ENCODE measurements around the gene ACBD6. TPM values are rescaled to one million over a fixed set of nuclear protein-coding genes. Genes with fewer than 3 reads are reported as not detected.

ACBD6 gene
- total and polyA plus RNA-seq, 5 donors from 2014 or later: 23.4 to 34.9 (median 25.5) TPM

DNA sequence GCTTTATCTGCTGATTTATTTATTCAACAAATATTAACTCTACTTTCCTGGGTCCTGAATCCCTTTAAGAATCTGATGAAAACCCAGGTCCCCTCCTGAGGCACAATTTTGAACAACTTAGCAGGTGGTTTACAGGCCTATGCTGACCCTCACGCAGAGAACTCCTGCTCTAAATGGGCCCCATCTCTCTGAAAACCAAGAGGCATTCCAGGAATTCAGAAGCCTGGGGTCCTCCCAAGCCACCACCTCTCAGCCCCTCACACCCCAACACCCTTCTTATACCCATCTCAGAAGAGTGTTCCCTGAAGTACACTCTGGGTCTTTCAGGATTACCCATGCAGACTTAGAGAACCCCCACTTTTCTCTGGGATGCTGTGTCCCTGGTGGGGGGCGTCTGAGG is 237.8 kb downstream of the ACBD6 start:
- Histone ChIP-seq H3K36me3 (ENCODE audit: control insufficient read depth, insufficient read depth, low read length) (no peaks in the 10 kb centered on the region), H3K4me3 (ENCODE audit: low read depth, low read length) (no peak overlapping the region), H3K9me3 (ENCODE audit: control insufficient read depth in 2 of 2, low read length in 2 of 2) (no peaks in the 10 kb centered on the region), H3K4me1 (ENCODE audit: control insufficient read depth, insufficient read depth, low read length, poor library complexity, severe bottlenecking) (no peaks in the 10 kb centered on the region), H3K27me3 (ENCODE audit: control insufficient read depth, insufficient read depth, low read length) (no peaks in the 10 kb centered on the region), H3K27ac (ENCODE audit: insufficient read depth, low read length, poor library complexity, severe bottlenecking) (no peak overlapping the region)
- Mint-ChIP-seq H3K9me3 (no peaks in the 10 kb centered on the region), H3K4me3 (no peak overlapping the region), H3K4me1 (no peaks in the 10 kb centered on the region), H3K36me3 (no peaks in the 10 kb centered on the region), H3K27me3 (peaks cover 5% of the 10 kb centered on the region), H3K27ac (no peak overlapping the region)
- DNase-seq (no peak), ATAC-seq (ENCODE audit: low read depth in 2 of 2) (no peak)

DNA sequence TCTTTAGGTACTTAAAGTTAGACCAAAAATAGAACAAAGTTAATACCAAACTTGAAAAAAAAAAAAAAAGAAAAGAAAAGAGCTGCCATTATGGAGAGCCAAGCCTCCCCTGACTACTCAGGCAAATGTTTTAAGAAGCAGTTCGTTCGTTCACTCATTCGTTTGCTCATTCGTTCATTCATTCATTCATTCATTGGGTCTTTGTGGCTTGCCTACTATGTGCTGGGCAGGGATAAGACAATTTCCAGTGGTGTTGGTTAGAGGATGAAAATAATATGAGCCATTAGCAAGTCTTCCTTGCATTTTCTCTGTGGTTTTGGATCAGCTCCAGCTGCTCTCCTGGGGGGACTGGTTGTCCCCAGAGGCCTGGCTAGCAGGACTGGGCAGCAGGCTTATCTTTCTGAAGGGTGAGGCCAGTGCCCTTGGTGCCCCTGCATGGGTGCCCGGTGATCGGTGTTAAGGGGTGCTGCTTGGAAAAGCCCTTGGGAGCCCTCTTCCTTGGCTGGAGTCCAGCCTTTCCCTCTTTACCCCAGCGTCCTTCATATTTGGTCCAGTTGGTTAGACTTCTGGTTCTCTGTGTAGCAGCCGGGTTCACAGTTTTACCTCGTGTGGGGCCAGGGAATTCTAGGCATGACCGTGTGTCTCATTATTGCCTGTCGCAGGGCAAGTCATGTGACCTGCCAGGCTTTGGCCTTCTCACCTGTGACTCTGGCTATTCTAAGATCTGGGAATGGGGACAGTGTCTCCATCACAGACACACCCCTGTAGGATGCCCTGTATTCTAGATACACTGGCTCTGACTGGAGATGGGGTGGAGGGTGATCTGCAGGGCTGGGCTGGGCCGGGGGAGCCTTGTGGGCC is 239.5 kb downstream of the ACBD6 start:
- no peaks in the 10 kb centered on the region for H3K9me3 ChIP-seq (ENCODE audit: control insufficient read depth in 2 of 2, low read length in 2 of 2)
- DNase-seq (no peak), ATAC-seq (ENCODE audit: low read depth in 2 of 2) (no peak)
- Mint-ChIP-seq H3K27ac (no peak overlapping the region), H3K27me3 (peaks cover 5% of the 10 kb centered on the region), H3K36me3 (no peaks in the 10 kb centered on the region), H3K4me3 (no peak overlapping the region), H3K4me1 (no peaks in the 10 kb centered on the region), H3K9me3 (peaks cover 0 to 2% (median 0%) of the 10 kb centered on the region in 7 donors)
- no peaks in the 10 kb centered on the region for H3K36me3 ChIP-seq (ENCODE audit: control insufficient read depth, insufficient read depth, low read length)
- no peak overlapping the region for H3K27ac ChIP-seq (ENCODE audit: insufficient read depth, low read length, poor library complexity, severe bottlenecking)
- H3K4me3 ChIP-seq (ENCODE audit: low read depth, low read length): no peak overlapping the region
- H3K27me3 ChIP-seq (ENCODE audit: control insufficient read depth, insufficient read depth, low read length): no peaks in the 10 kb centered on the region
- H3K4me1 ChIP-seq (ENCODE audit: control insufficient read depth, insufficient read depth, low read length, poor library complexity, severe bottlenecking): no peaks in the 10 kb centered on the region

DNA sequence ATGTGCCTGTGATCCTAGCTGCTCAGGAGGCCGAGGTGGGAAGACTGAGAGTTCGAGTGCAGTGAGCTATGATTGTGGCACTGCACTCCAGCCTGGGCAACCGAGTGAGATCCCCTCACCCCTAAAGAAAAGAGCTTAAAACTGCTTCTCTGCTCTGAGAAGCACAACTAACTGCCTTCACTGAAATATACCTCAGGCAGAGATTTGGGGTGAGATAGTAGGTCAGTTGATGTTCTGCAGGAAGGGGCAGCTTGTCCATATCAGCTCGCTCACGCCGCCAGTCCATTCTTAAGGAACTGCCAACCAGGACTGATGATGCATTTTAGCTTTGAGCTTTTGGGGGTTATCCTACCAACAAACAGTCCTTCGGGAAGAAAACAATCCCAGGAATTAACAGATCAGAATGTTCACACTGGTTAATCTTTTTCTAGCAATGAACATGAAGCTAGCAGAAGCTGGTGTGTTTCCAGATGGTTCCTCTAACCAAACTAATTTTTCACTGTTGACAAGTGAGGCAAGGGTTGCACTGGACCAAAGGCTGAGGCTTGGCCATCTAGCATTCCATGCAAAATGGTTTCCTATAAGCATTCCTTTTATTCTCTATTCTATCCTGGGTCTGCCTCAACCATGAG is 240.7 kb downstream of the ACBD6 start:
- Histone ChIP-seq H3K36me3 (ENCODE audit: control insufficient read depth, insufficient read depth, low read length) (no peaks in the 10 kb centered on the region), H3K9me3 (ENCODE audit: control insufficient read depth in 2 of 2, low read length in 2 of 2) (no peaks in the 10 kb centered on the region), H3K4me3 (ENCODE audit: low read depth, low read length) (no peak overlapping the region), H3K27me3 (ENCODE audit: control insufficient read depth, insufficient read depth, low read length) (no peaks in the 10 kb centered on the region), H3K27ac (ENCODE audit: insufficient read depth, low read length, poor library complexity, severe bottlenecking) (no peak overlapping the region), H3K4me1 (ENCODE audit: control insufficient read depth, insufficient read depth, low read length, poor library complexity, severe bottlenecking) (no peaks in the 10 kb centered on the region)
- no peak for DNase-seq
- ATAC-seq (ENCODE audit: low read depth in 2 of 2): no peak
- Mint-ChIP-seq H3K9me3 (peaks cover 0 to 2% (median 0%) of the 10 kb centered on the region in 7 donors), H3K27ac (no peak overlapping the region), H3K36me3 (no peaks in the 10 kb centered on the region), H3K4me3 (no peak overlapping the region), H3K27me3 (peaks cover 5% of the 10 kb centered on the region), H3K4me1 (no peaks in the 10 kb centered on the region)

DNA sequence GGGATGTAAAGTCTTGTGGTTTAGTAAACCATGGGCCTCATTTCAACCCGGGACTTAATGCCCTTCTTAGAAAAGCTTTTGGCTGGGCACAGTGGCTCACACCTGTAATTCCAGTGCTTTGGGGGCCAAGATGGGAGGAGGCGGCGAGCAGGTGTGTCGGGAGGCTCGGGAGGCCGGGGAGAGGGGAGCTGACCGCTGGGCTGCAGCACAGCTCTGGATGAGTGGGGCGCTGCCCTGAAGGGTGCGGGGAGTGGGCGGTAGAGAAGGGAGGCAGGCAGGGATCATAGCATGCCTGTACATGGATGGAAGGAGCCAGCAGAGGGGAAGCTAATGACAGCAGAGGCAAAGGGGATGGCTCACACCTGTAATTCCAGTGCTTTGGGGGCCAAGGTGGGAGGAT is 241.3 kb downstream of the ACBD6 start:
- Histone ChIP-seq H3K9me3 (ENCODE audit: control insufficient read depth in 2 of 2, low read length in 2 of 2) (no peaks in the 10 kb centered on the region), H3K27me3 (ENCODE audit: control insufficient read depth, insufficient read depth, low read length) (no peaks in the 10 kb centered on the region), H3K4me1 (ENCODE audit: control insufficient read depth, insufficient read depth, low read length, poor library complexity, severe bottlenecking) (no peaks in the 10 kb centered on the region), H3K27ac (ENCODE audit: insufficient read depth, low read length, poor library complexity, severe bottlenecking) (no peak overlapping the region), H3K4me3 (ENCODE audit: low read depth, low read length) (no peak overlapping the region), H3K36me3 (ENCODE audit: control insufficient read depth, insufficient read depth, low read length) (no peaks in the 10 kb centered on the region)
- Mint-ChIP-seq H3K4me1 (no peaks in the 10 kb centered on the region), H3K27ac (no peak overlapping the region), H3K9me3 (peaks cover 0 to 2% (median 0%) of the 10 kb centered on the region in 7 donors), H3K36me3 (no peaks in the 10 kb centered on the region), H3K27me3 (peaks cover 5% of the 10 kb centered on the region), H3K4me3 (no peak overlapping the region)
- DNase-seq: no peak
- ATAC-seq (ENCODE audit: low read depth in 2 of 2): no peak

DNA sequence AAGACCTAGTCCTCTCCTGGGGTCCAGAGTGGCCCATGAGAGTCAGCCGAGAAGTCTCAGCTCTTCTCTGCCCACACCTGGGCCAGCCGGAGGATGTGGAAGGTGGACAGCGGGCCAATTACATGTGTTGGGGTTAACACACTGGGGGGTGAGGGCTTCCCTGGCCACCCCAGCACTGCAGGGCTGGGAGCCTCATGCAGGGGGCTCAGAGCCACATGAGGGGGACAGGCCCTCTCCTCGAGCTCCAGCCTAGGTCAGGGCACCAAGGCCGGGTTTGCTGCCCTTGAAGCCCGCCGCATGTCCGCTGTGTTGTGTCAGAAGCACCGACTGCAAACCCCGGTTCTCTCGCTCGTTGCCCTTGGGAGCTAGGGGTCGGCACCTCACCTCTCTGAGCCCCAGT is 241.8 kb downstream of the ACBD6 start:
- no peaks in the 10 kb centered on the region for H3K36me3 Mint-ChIP-seq
- H3K36me3 ChIP-seq (ENCODE audit: control insufficient read depth, insufficient read depth, low read length): no peaks in the 10 kb centered on the region
- ATAC-seq (ENCODE audit: low read depth in 2 of 2): no peak
- no peak overlapping the region for H3K4me3 ChIP-seq (ENCODE audit: low read depth, low read length)
- no peak overlapping the region for H3K27ac ChIP-seq (ENCODE audit: insufficient read depth, low read length, poor library complexity, severe bottlenecking)
- DNase-seq: no peak
- no peak overlapping the region for H3K27ac Mint-ChIP-seq
- H3K4me1 Mint-ChIP-seq: no peaks in the 10 kb centered on the region
- peaks cover 5% of the 10 kb centered on the region for H3K27me3 Mint-ChIP-seq
- H3K9me3 ChIP-seq (ENCODE audit: control insufficient read depth in 2 of 2, low read length in 2 of 2): no peaks in the 10 kb centered on the region
- peaks cover 0 to 2% (median 0%) of the 10 kb centered on the region in 7 donors for H3K9me3 Mint-ChIP-seq
- H3K27me3 ChIP-seq (ENCODE audit: control insufficient read depth, insufficient read depth, low read length): no peaks in the 10 kb centered on the region
- H3K4me1 ChIP-seq (ENCODE audit: control insufficient read depth, insufficient read depth, low read length, poor library complexity, severe bottlenecking): no peaks in the 10 kb centered on the region
- H3K4me3 Mint-ChIP-seq: no peak overlapping the region

DNA sequence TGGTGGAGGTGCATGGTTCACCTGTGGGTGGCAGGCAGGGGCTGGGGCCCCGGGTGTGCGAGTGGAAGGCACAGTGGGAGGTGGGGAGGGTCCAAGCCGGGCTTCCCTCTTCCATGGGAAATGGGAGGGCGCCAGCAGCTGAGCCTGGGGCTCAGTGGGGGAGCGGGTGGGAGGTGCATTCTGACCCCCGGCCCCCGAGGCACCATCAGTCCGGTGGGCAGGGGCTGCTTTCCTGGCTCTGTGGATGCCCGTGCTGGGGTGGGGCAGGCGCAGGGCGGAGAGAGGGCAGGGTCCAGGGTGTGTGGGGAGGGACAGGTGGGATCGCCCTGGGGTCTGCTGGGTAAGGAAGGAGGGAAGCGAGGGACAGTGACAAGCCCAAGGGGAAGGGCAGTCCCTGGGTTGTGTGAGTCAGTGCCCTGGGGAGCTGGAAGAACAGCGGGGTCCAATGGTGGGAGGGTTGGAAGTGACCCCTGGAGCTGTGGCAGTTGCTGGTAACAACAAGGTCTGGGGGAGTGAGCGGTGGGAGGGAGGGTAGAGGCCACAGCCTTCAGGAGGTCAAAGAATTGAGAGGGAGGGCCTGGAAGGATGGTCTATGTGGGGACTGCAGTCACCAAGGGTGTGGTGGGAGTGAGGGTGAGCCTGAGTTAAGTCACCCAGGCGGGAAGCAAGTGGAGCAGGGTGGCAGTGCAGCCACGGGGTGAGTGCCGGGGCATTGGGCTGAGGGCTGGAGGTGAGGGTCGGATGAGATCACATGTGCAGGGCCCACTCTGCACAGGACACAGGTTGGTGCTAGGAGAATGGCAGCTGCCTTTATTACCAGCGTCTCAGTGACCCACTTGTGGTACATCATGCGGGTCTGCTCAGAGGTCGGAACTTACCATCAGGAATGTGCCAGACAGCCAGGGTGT is 242.7 kb downstream of the ACBD6 start:
- Mint-ChIP-seq H3K27me3 (peaks cover 5% of the 10 kb centered on the region), H3K4me1 (no peaks in the 10 kb centered on the region), H3K4me3 (peak overlapping the region in 1 of 4 donors; percentile 63), H3K36me3 (no peaks in the 10 kb centered on the region), H3K9me3 (peaks cover 0 to 2% (median 0%) of the 10 kb centered on the region in 7 donors), H3K27ac (no peak overlapping the region)
- H3K9me3 ChIP-seq (ENCODE audit: control insufficient read depth in 2 of 2, low read length in 2 of 2): no peaks in the 10 kb centered on the region
- DNase-seq: no peak
- H3K27ac ChIP-seq (ENCODE audit: insufficient read depth, low read length, poor library complexity, severe bottlenecking): no peak overlapping the region
- ATAC-seq (ENCODE audit: low read depth in 2 of 2): no peak
- no peaks in the 10 kb centered on the region for H3K36me3 ChIP-seq (ENCODE audit: control insufficient read depth, insufficient read depth, low read length)
- H3K27me3 ChIP-seq (ENCODE audit: control insufficient read depth, insufficient read depth, low read length): no peaks in the 10 kb centered on the region
- H3K4me3 ChIP-seq (ENCODE audit: low read depth, low read length): no peak overlapping the region
- no peaks in the 10 kb centered on the region for H3K4me1 ChIP-seq (ENCODE audit: control insufficient read depth, insufficient read depth, low read length, poor library complexity, severe bottlenecking)

DNA sequence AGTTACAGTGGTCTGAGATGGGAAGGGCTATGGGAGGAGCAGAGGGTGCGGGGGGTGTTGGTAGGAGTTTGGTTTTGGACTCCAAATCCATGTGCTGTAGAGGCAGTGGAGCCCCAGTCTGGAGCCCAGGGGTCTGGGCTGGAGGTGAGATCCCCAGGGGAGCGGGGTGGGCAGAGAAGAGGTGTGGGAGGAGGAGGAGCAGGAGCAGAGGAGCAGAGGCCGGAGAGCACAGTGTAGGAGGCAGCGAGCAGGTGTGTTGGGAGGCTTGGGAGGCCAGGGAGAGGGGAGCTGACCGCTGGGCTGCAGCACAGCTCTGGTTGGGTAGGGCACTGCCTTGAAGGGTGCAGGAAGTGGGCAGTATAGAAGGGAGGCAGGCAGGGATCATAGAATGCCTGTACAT is 243.4 kb downstream of the ACBD6 start:
- no peaks in the 10 kb centered on the region for H3K4me1 Mint-ChIP-seq
- DNase-seq: no peak
- H3K27ac Mint-ChIP-seq: no peak overlapping the region
- no peaks in the 10 kb centered on the region for H3K36me3 ChIP-seq (ENCODE audit: control insufficient read depth, insufficient read depth, low read length)
- no peak overlapping the region for H3K4me3 ChIP-seq (ENCODE audit: low read depth, low read length)
- no peak overlapping the region for H3K4me3 Mint-ChIP-seq
- H3K4me1 ChIP-seq (ENCODE audit: control insufficient read depth, insufficient read depth, low read length, poor library complexity, severe bottlenecking): no peaks in the 10 kb centered on the region
- H3K27me3 Mint-ChIP-seq: peaks cover 5% of the 10 kb centered on the region
- no peak overlapping the region for H3K27ac ChIP-seq (ENCODE audit: insufficient read depth, low read length, poor library complexity, severe bottlenecking)
- no peaks in the 10 kb centered on the region for H3K36me3 Mint-ChIP-seq
- no peaks in the 10 kb centered on the region for H3K9me3 ChIP-seq (ENCODE audit: control insufficient read depth in 2 of 2, low read length in 2 of 2)
- no peak for ATAC-seq (ENCODE audit: low read depth in 2 of 2)
- no peaks in the 10 kb centered on the region for H3K27me3 ChIP-seq (ENCODE audit: control insufficient read depth, insufficient read depth, low read length)
- peaks cover 0 to 2% (median 0%) of the 10 kb centered on the region in 7 donors for H3K9me3 Mint-ChIP-seq
